ENCODE results near the gene UCK2. TPM values are rescaled to one million over a fixed set of nuclear protein-coding genes. Genes with fewer than 3 reads are reported as not detected.

The UCK2 gene
- total and polyA plus RNA-seq, 9 of the 15 experiments (the other 6 are each of a cell fraction or from before 2014, with no cell fraction given): 71.6 to 145 (median 95.8) TPM

DNA sequence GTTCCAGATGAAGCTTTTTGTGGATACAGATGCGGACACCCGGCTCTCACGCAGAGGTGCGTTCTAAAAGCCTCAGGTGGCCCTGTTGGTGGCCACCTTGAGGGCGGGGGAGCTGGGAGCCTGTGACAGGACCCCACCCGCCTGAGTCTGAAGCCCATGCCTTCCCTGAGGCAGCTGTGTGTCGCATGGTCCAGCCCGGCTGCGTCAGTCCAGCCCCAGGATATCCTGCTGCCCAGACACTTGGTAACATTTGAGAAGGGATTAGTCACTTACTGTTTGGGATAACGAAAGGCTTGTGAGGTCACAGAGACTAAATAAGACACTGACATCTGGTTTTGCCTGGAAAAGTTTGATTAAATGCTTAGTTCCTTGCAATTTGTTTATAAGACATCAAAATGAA, 68.9 kb downstream of the UCK2 start:
- Histone ChIP-seq H3K9me1 (ENCODE audit: control insufficient read depth, insufficient read depth, low read length) (peaks cover 3% of the 10 kb centered on the region), H3K9ac (ENCODE audit: insufficient read depth in 1 of 2, low read depth in 2 of 2, low read length in 2 of 2) (no peak overlapping the region; a peak in 1 of 4 replicates), H4K20me1 (replicated peaks; ENCODE audit: control insufficient read depth, insufficient read depth, low read length) (no peaks in the 10 kb centered on the region), H3K9me3 (replicated peaks; ENCODE audit: control insufficient read depth, insufficient read depth, low read depth, low read length) (no peaks in the 10 kb centered on the region), H3K27ac (ENCODE audit: extremely low read depth, low read depth, low read length) (no peak overlapping the region), H3K79me2 (ENCODE audit: control insufficient read depth, insufficient read depth, low read length) (0 out of 3 replicates have a peak, but pooled peaks cover 4% of the 10 kb centered on the region), H2AFZ (ENCODE audit: low read depth, low read length) (no peak overlapping the region), H3K4me1 (replicated peaks in 1 of 2; ENCODE audit: control insufficient read depth in 2 of 2, insufficient read depth in 2 of 2, low read length in 2 of 2) (peaks cover 0 to 3% of the 10 kb centered on the region in 2 experiments; a peak in 2 of 5 replicates), H3K36me3 (ENCODE audit: control insufficient read depth, insufficient read depth, low read length) (peaks cover 100% of the 10 kb centered on the region), H3K27me3 (ENCODE audit: control insufficient read depth in 2 of 2, insufficient read depth in 2 of 2, low read length in 2 of 2) (no peaks in the 10 kb centered on the region), H3K4me3 (no peak overlapping the region), H3K4me2 (ENCODE audit: insufficient read depth, low read length) (no peak overlapping the region)
- no peak for ATAC-seq
- intact Hi-C loops (cut with micrococcal nuclease): no loop called here
- DNase-seq (ENCODE audit: extremely low read depth in 1 of 4, low spot score in 3 of 4): no peak
- in situ Hi-C loops (cut with MboI): no loop called here
- CTCF ChIA-PET (ENCODE audit: low intra/inter-chr PET ratio): no interaction called here
- POLR2A ChIA-PET: interaction anchor here (1.1 to 2.1 kb wide), 2 partner anchors 13 to 127 kb away, joined by 3 to 5 read pairs; partner anchors contain the start of gene TMCO1
- WGBS (ENCODE audit: insufficient coverage, low coverage, missing lambda C conversion rate): 89% methylated on average over 10 of the region's 10 CpGs
- BruUV-seq (replicated peaks): no TSS peak
- no peak for FAIRE-seq
- TF ChIP-seq ZNF197 (CRISPR knock-in tag; IDR thresholded peaks at IDR 0.05; ENCODE audit: low read depth) (no peak), HDAC1 (IDR thresholded peaks at IDR 0.05) (no peak), MECOM (CRISPR knock-in tag; IDR thresholded peaks at IDR 0.05) (no peak), NFYB (IDR thresholded peaks at IDR 0.05; ENCODE audit: extremely low read depth, insufficient read length) (no peak), TEAD2 (tag; IDR thresholded peaks at IDR 0.05) (no peak), ZBED1 (IDR thresholded peaks at IDR 0.05) (no peak), U2AF2 (optimal IDR thresholded peaks at IDR 0.05; ENCODE audit: low read depth, low read length) (no peak), ZNF121 (CRISPR knock-in tag; conservative IDR thresholded peaks at IDR 0.05) (no peak), ZFP36 (IDR thresholded peaks at IDR 0.05; ENCODE audit: low read depth, low read length, partially characterized antibody) (no peak), ZC3H8 (IDR thresholded peaks at IDR 0.05) (no peak), RBM14 (IDR thresholded peaks at IDR 0.05; ENCODE audit: borderline replicate concordance, insufficient read depth, low read depth, low read length) (no peak), PRMT5 (CRISPR knock-in tag; IDR thresholded peaks at IDR 0.05) (no peak)
- TF ChIP-seq, protein P1, sequence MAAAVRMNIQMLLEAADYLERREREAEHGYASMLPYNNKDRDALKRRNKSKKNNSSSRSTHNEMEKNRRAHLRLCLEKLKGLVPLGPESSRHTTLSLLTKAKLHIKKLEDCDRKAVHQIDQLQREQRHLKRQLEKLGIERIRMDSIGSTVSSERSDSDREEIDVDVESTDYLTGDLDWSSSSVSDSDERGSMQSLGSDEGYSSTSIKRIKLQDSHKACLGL (CRISPR knock-in tag; IDR thresholded peaks at IDR 0.05; ENCODE audit: borderline replicate concordance, poor library complexity, severe bottlenecking): no peak
- TF ChIP-seq, protein P2, sequence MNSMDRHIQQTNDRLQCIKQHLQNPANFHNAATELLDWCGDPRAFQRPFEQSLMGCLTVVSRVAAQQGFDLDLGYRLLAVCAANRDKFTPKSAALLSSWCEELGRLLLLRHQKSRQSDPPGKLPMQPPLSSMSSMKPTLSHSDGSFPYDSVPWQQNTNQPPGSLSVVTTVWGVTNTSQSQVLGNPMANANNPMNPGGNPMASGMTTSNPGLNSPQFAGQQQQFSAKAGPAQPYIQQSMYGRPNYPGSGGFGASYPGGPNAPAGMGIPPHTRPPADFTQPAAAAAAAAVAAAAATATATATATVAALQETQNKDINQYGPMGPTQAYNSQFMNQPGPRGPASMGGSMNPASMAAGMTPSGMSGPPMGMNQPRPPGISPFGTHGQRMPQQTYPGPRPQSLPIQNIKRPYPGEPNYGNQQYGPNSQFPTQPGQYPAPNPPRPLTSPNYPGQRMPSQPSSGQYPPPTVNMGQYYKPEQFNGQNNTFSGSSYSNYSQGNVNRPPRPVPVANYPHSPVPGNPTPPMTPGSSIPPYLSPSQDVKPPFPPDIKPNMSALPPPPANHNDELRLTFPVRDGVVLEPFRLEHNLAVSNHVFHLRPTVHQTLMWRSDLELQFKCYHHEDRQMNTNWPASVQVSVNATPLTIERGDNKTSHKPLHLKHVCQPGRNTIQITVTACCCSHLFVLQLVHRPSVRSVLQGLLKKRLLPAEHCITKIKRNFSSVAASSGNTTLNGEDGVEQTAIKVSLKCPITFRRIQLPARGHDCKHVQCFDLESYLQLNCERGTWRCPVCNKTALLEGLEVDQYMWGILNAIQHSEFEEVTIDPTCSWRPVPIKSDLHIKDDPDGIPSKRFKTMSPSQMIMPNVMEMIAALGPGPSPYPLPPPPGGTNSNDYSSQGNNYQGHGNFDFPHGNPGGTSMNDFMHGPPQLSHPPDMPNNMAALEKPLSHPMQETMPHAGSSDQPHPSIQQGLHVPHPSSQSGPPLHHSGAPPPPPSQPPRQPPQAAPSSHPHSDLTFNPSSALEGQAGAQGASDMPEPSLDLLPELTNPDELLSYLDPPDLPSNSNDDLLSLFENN (IDR thresholded peaks at IDR 0.05; ENCODE audit: low read depth in 2 of 2, low read length in 2 of 2): no peak
- TF ChIP-seq, protein P3, sequence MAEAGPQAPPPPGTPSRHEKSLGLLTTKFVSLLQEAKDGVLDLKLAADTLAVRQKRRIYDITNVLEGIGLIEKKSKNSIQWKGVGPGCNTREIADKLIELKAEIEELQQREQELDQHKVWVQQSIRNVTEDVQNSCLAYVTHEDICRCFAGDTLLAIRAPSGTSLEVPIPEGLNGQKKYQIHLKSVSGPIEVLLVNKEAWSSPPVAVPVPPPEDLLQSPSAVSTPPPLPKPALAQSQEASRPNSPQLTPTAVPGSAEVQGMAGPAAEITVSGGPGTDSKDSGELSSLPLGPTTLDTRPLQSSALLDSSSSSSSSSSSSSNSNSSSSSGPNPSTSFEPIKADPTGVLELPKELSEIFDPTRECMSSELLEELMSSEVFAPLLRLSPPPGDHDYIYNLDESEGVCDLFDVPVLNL (CRISPR knock-in tag; IDR thresholded peaks at IDR 0.05; ENCODE audit: low read depth): no peak
- TF ChIP-seq, protein P4, sequence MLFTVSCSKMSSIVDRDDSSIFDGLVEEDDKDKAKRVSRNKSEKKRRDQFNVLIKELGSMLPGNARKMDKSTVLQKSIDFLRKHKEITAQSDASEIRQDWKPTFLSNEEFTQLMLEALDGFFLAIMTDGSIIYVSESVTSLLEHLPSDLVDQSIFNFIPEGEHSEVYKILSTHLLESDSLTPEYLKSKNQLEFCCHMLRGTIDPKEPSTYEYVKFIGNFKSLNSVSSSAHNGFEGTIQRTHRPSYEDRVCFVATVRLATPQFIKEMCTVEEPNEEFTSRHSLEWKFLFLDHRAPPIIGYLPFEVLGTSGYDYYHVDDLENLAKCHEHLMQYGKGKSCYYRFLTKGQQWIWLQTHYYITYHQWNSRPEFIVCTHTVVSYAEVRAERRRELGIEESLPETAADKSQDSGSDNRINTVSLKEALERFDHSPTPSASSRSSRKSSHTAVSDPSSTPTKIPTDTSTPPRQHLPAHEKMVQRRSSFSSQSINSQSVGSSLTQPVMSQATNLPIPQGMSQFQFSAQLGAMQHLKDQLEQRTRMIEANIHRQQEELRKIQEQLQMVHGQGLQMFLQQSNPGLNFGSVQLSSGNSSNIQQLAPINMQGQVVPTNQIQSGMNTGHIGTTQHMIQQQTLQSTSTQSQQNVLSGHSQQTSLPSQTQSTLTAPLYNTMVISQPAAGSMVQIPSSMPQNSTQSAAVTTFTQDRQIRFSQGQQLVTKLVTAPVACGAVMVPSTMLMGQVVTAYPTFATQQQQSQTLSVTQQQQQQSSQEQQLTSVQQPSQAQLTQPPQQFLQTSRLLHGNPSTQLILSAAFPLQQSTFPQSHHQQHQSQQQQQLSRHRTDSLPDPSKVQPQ (CRISPR knock-in tag; IDR thresholded peaks at IDR 0.05; ENCODE audit: borderline replicate concordance): no peak

Measured in K562 (cell line).